ENCODE data around the gene KLHL33. TPM values are rescaled to one million over a fixed set of nuclear protein-coding genes. Genes with fewer than 3 reads are reported as not detected.
"Not testable (repeated sequence)": the region's sequence is repeated elsewhere in the genome, so short reads cannot be mapped to it uniquely, and the experiment has no call there.

KLHL33 gene
- total and polyA plus RNA-seq, 8 donors, result 0.20 to 0.39 (median 0.29) TPM

GRCh38 chr14:20446889-20447288 is 10.9 kb upstream of the KLHL33 start:
- Histone ChIP-seq H3K36me3 (peaks cover 0 to 72% of the 10 kb centered on the region in 2 donors), H3K27ac (no peak overlapping the region), H3K9me3 (no peaks in the 10 kb centered on the region), H3K4me3 (no peak overlapping the region), H3K4me1 (peaks cover 0 to under 1% of the 10 kb centered on the region in 2 donors), H3K27me3 (no peaks in the 10 kb centered on the region)
- DNase-seq, result no peak
- no peak for ATAC-seq
- no peak for TF ChIP-seq CTCF (IDR thresholded peaks at IDR 0.05)
- intact Hi-C loops (cut with DNase I), result no loop called here

DNA sequence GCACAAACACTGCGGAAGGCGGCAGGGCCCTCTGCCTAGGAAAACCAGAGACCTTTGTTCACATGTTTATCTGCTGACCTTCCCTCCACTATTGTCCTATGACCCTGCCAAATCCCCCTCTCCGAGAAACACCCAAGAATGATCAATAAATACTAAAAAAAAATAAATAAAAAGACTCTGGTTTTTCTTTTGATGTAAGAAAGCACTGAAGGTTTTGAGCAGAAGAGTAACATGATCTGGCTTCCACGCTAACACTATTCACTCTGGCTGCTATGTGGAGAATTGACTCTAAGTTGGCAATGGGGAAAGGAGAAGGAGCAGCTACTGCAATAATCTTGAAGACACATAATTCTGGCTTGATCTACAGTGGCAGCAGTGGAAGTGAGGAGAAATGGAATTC is 7.7 kb upstream of the KLHL33 start:
- H3K27me3 ChIP-seq; H3K27ac ChIP-seq; H3K4me3 ChIP-seq; H3K9me3 ChIP-seq; DNase-seq; intact Hi-C loops (cut with DNase I): not testable (repeated sequence)
- Histone ChIP-seq H3K4me1 (peaks cover 0 to 15% of the 10 kb centered on the region in 2 donors), H3K36me3 (peaks cover 0 to 40% of the 10 kb centered on the region in 2 donors)
- ATAC-seq, result peak; percentile 38

GRCh38 chr14:20441461-20441860 is 5.5 kb upstream of the KLHL33 start:
- peaks cover 0 to 15% of the 10 kb centered on the region in 2 donors for H3K4me1 ChIP-seq
- H3K9me3 ChIP-seq, result no peaks in the 10 kb centered on the region
- H3K27ac ChIP-seq, result no peak overlapping the region
- DNase-seq (no peak), ATAC-seq (no peak)
- H3K36me3 ChIP-seq, result peaks cover 0 to 18% of the 10 kb centered on the region in 2 donors
- intact Hi-C loops (cut with DNase I), result no loop called here
- no peak for TF ChIP-seq CTCF (IDR thresholded peaks at IDR 0.05)
- H3K27me3 ChIP-seq, result no peaks in the 10 kb centered on the region
- no peak overlapping the region for H3K4me3 ChIP-seq

GRCh38 chr14:20440882-20441281 is 4.9 kb upstream of the KLHL33 start:
- peaks cover 0 to 12% of the 10 kb centered on the region in 2 donors for H3K36me3 ChIP-seq
- peaks cover 0 to 15% of the 10 kb centered on the region in 2 donors for H3K4me1 ChIP-seq
- ATAC-seq (no peak), DNase-seq (no peak)
- H3K27ac ChIP-seq, result no peak overlapping the region
- H3K9me3 ChIP-seq, result no peaks in the 10 kb centered on the region
- H3K4me3 ChIP-seq, result no peak overlapping the region
- H3K27me3 ChIP-seq, result peaks cover 0 to 5% of the 10 kb centered on the region in 2 donors
- intact Hi-C loops (cut with DNase I), result no loop called here
- no peak for TF ChIP-seq CTCF (IDR thresholded peaks at IDR 0.05)

- H3K27ac ChIP-seq, result no peak overlapping the region
- H3K36me3 ChIP-seq, result peaks cover 0 to 8% of the 10 kb centered on the region in 2 donors
- DNase-seq (no peak), ATAC-seq (no peak)
- TF ChIP-seq CTCF (IDR thresholded peaks at IDR 0.05), result no peak
- H3K4me3 ChIP-seq, result no peak overlapping the region
- peaks cover 0 to 15% of the 10 kb centered on the region in 2 donors for H3K4me1 ChIP-seq
- peaks cover 0 to 9% of the 10 kb centered on the region in 2 donors for H3K27me3 ChIP-seq
- H3K9me3 ChIP-seq, result no peaks in the 10 kb centered on the region
- intact Hi-C loops (cut with DNase I), result no loop called here
Observed at GRCh38 chr14:20440465-20440864, 4.5 kb upstream of the KLHL33 start.

DNA sequence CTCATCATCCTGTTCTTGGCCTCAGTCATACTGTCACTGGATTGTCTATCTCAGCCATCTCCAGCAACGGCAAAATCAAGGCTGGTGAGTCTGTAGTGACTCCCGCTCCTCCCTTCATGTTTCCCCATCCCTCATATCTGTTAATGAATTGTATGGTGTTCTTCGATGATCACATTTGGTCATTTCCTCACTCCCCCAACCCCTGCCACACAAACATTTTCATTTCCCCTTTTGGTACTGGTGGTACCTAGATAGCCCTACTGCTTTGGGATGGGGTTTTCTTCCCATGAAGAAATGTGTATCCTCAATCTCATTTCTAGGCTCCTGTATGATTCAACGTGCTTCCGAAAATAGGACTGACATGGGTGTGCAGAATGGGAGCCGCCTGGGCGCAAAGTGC is 2.7 kb upstream of the KLHL33 start:
- no peak for TF ChIP-seq CTCF (IDR thresholded peaks at IDR 0.05)
- H3K9me3 ChIP-seq, result no peaks in the 10 kb centered on the region
- peaks cover 0 to 15% of the 10 kb centered on the region in 2 donors for H3K4me1 ChIP-seq
- DNase-seq (no peak), ATAC-seq (no peak)
- peaks cover 0 to 18% of the 10 kb centered on the region in 2 donors for H3K27me3 ChIP-seq
- no peak overlapping the region for H3K27ac ChIP-seq
- intact Hi-C loops (cut with DNase I), result no loop called here
- no peaks in the 10 kb centered on the region for H3K36me3 ChIP-seq
- no peak overlapping the region for H3K4me3 ChIP-seq

Data from left lung (tissue), 10 donors.